Ovary (tissue), 9 donors: ENCODE measurements around the gene NFIA. TPM values are rescaled to one million over a fixed set of nuclear protein-coding genes. Genes with fewer than 3 reads are reported as not detected.

Experiments used
- DNase-seq, 5 donors: peaks; one replicate each; pipeline ENCODE4 v3.0.0-alpha.2; 2019 to 2020
- H3K27ac ChIP-seq, 2 donors: fragments of 200-600 bp; one replicate each; pipeline versions ENCODE4 v1.5.1 to v1.8.0; 2019 to 2022
- H3K27me3 ChIP-seq: fragments of 200-600 bp; one replicate; pipeline ENCODE4 v1.8.0; 2022
- H3K36me3 ChIP-seq: fragments of 200-600 bp; sonication (generic); one replicate; pipeline ENCODE4 v1.5.1; 2019
- H3K4me1 ChIP-seq: one replicate; pipeline ENCODE4 v1.8.1; 2013; ENCODE audit warnings: mild to moderate bottlenecking, moderate library complexity; ENCODE audit not compliant: insufficient read depth
- H3K4me3 ChIP-seq: fragments of 200-600 bp; sonication (generic); one replicate; pipeline ENCODE4 v1.5.1; 2017
- H3K9me3 ChIP-seq, 2 donors: fragments of 200-600 bp in 1 of 2; sonication (generic) in 1 of 2; one replicate each; pipeline versions ENCODE4 v1.5.1 to v1.8.1; 2013 to 2019; ENCODE audit warnings: mild to moderate bottlenecking in 1 of 2, moderate library complexity in 1 of 2
- EP300 ChIP-seq: sonication (generic); formaldehyde crosslinking; IDR thresholded peaks from one replicate; pipeline ENCODE4 v1.6.1; 2017; ENCODE audit warnings: antibody characterized with exemption
- POLR2A ChIP-seq: fragments of 450-650 bp; IDR thresholded peaks from one replicate; pipeline ENCODE4 v1.6.1; 2017; ENCODE audit warnings: antibody characterized with exemption, mild to moderate bottlenecking, moderate library complexity
- WGBS, 3 donors: extraction: QIAGEN DNeasy Blood & Tissue Kit in 1 of 3; methylation state at CpG; one replicate each; pipeline versions ENCODE4 v1.1.5 to v1.1.7; 2013 to 2017; 5-methylcytosine and 5-hydroxymethylcytosine counted together
- intact Hi-C, 4 donors: fragments of 100-400 bp; cut with DNase I; formaldehyde crosslinking; loops; one replicate each; pipeline versions ENCODE4 v1.11.0 to v1.15.1; 2022 to 2023
- polyA plus RNA-seq, 2 donors: library from polyadenylated mRNA; stranded (reverse); fragments of 200-250 nt in 1 of 2; fragments of 350-450 nt in 1 of 2; fragmentation: Illumina TruSeq in 1 of 2; extraction: RNeasy Lipid Tissue Mini Kit (QIAGEN cat#74804) in 1 of 2; gene quantifications; one replicate each; pipeline ENCODE4 v1.2.3, GENCODE V29; 2013 to 2014
- total RNA-seq, 7 donors: library from RNA; depleted of rRNA in 2 of 7; stranded (reverse); fragments of >200 nt in 2 of 7; fragmentation: NEBNext Ultra II Directional in 3 of 7; extraction: Animal tissue kit (Norgen Biotek cat#: 25700) in 3 of 7; gene quantifications; one replicate each; pipeline versions ENCODE4 v1.1.0 to v1.2.4, GENCODE V29; 2016 to 2023
- TF ChIP-seq, protein P1 (sequence below), 3 donors: fragments of 450-650 bp in 2 of 3; fragments of 200-600 bp in 1 of 3; IDR thresholded peaks; one replicate each; pipeline versions ENCODE4 v1.5.1 to v1.8.0; 2016 to 2022; ENCODE audit warnings: antibody characterized with exemption in 3 of 3, mild to moderate bottlenecking in 1 of 3
- donor health status: DM: no; HTN: no; CAD: no; lungs with moderate emphysema.
- donor health status: DM: no; HTN: no; CAD: no.
- donor health status: Bipolar disorder and iron deficiency.
- donor health status: DM: yes; HTN: yes; CAD: no.
- donor health status: DM: no; HTN: no; CAD: no.
- donor health status: DM: yes; HTN: yes; CAD: no.

NFIA gene
- total and polyA plus RNA-seq, 9 donors = 11.8 to 115 (median 80.9) TPM

DNA sequence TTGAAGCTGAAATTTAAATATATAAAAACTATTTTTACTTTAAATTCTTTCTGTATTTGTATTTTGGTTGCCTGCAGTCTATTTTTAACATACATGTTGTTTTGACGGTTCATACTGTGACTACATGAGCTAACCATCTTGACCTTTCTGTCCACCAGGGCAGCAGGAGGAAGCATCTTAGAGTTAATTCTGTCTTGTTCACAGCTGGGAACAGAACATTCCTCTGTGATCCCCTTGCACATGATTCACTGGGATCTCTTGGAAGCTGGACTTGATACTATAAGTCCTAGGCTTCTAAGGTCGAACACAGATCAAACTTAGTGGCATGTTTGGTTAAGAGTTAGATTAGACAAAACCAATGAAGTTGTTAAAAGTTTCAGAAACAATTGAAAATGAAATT, 99.7 kb downstream of the NFIA start:
- no peak for DNase-seq
- Histone ChIP-seq H3K27me3 (no peaks in the 10 kb centered on the region), H3K9me3 (no peaks in the 10 kb centered on the region), H3K4me1 (peaks cover 12% of the 10 kb centered on the region), H3K4me3 (no peak overlapping the region), H3K27ac (no peak overlapping the region), H3K36me3 (no peaks in the 10 kb centered on the region)
- TF ChIP-seq, protein P1, sequence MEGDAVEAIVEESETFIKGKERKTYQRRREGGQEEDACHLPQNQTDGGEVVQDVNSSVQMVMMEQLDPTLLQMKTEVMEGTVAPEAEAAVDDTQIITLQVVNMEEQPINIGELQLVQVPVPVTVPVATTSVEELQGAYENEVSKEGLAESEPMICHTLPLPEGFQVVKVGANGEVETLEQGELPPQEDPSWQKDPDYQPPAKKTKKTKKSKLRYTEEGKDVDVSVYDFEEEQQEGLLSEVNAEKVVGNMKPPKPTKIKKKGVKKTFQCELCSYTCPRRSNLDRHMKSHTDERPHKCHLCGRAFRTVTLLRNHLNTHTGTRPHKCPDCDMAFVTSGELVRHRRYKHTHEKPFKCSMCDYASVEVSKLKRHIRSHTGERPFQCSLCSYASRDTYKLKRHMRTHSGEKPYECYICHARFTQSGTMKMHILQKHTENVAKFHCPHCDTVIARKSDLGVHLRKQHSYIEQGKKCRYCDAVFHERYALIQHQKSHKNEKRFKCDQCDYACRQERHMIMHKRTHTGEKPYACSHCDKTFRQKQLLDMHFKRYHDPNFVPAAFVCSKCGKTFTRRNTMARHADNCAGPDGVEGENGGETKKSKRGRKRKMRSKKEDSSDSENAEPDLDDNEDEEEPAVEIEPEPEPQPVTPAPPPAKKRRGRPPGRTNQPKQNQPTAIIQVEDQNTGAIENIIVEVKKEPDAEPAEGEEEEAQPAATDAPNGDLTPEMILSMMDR (IDR thresholded peaks at IDR 0.05) = no peak
- no peak for TF ChIP-seq POLR2A
- TF ChIP-seq EP300 = no peak
- intact Hi-C loops = loop anchor here in 3 of 4 donors (5.0 to 10.0 kb wide), 3 partner anchors 53 to 100 kb away; partner anchors contain the start of gene NFIA (in 3 of the 3)
- 6 to 15% (median 10%) methylated on average over 2 of the region's 2 CpGs for WGBS, 3 donors

DNA sequence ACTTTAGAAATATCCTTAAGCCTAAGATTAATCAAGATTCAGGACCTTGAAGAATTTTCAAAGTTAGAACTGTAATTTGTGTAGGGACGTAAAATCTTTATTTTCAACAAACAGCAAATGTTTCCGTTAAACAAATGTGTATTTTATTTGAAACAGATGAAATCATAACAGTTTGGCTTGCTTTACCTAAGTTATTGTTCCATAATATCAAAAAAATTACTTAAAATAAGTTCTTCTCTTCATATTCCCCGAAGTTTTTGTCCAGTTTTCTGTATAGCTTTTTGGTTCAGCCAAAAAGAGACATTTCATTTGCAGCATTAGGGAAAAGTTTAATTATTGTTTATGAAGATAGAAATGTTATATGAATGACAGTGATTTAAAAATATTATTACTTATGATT, 100.1 kb downstream of the NFIA start:
- intact Hi-C loops = loop anchor here in 3 of 4 donors (5.0 to 10.0 kb wide), 3 partner anchors 52 to 100 kb away; partner anchors contain the start of gene NFIA (in 3 of the 3)
- TF ChIP-seq, protein P1 (IDR thresholded peaks at IDR 0.05) = no peak
- TF ChIP-seq POLR2A = no peak
- no peak for TF ChIP-seq EP300
- H3K4me3 ChIP-seq = no peak overlapping the region
- WGBS, 3 donors = 35 to 49% (median 42%) methylated on average over 3 of the region's 3 CpGs
- H3K36me3 ChIP-seq = no peaks in the 10 kb centered on the region
- no peaks in the 10 kb centered on the region for H3K9me3 ChIP-seq
- peaks cover 12% of the 10 kb centered on the region for H3K4me1 ChIP-seq
- no peak for DNase-seq
- no peaks in the 10 kb centered on the region for H3K27me3 ChIP-seq
- H3K27ac ChIP-seq = no peak overlapping the region

DNA sequence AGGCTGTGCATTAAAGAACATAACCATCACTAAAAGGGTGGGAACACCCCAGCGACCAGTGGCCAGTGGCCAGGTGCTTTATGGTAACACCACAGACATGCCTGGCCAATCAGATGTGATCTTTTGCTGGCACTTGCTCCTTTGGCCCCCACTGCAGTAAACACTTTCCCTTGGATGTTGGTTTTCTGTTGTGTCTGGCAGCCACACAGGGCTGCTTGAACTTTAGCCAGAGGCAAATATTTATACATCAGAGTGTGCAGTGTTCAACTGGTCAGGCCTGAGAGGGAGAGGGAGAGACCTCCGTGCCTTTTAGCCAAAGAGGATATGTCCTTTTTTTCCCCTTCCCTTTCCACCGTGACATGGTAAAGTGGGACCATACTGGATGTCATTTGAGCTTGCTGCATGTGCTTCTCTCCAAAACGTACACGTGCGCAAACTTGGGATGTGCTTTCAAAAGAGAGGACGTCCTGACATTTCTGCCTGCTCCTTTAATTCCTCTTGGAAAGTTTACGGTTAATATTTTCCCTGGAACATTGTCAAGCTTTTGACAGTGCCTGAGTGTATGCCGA, 101.2 kb downstream of the NFIA start:
- WGBS, 3 donors = 7 to 12% (median 10%) methylated on average over 9 of the region's 9 CpGs
- Histone ChIP-seq H3K36me3 (no peaks in the 10 kb centered on the region), H3K9me3 (no peaks in the 10 kb centered on the region), H3K27ac (peak overlapping the region; percentile 6 to 83), H3K27me3 (no peaks in the 10 kb centered on the region), H3K4me3 (peak overlapping the region; percentile 31), H3K4me1 (peaks cover 10% of the 10 kb centered on the region)
- intact Hi-C loops = loop anchor here in 3 of 4 donors (5.0 to 10.0 kb wide), 3 partner anchors 51 to 101 kb away; partner anchors contain the start of gene NFIA (in 3 of the 3)
- TF ChIP-seq, protein P1 (IDR thresholded peaks at IDR 0.05) = no peak
- TF ChIP-seq POLR2A = no peak
- TF ChIP-seq EP300 = no peak
- peak; percentile 31 to 66 (median 55) for DNase-seq

DNA sequence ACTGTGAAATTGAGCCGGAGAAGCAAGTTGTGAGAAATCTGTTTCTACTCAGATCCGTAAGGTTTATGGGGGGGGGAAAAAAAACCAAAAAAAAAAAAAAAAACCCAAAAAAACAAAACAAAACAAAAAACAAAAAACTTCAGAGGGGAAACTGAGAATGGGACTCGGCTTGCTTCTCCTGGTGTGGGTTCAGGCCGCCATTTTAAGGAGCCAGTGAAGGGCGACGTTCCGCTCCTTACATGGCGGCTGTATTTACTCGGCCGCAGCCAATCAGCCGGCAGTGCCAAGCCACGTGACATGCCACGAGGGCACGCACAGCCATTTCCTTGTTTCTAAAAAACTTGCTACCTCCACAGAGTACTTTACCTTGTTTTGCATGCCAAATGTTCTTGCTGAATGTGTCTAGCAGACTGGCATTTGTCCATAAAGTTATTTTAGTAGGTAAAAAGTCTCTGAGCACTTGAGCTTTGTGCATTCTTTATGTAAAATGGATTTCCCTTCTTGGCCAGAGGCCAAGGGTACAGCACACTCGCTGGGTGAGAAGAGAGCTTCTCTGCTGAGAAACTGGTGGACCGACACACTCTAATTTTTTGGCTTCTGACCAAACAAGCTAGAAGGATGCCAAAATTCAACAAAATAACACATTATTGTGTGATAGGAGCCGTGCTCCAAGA, 101.8 kb downstream of the NFIA start:
- no peaks in the 10 kb centered on the region for H3K36me3 ChIP-seq
- H3K9me3 ChIP-seq = no peaks in the 10 kb centered on the region
- intact Hi-C loops = loop anchor here in 3 of 4 donors (5.0 to 10.0 kb wide), 3 partner anchors 51 to 102 kb away; partner anchors contain the start of gene NFIA (in 3 of the 3)
- 2 to 6% (median 4%) methylated on average over 17 of the region's 17 CpGs for WGBS, 3 donors
- TF ChIP-seq POLR2A (peak; percentile 18), EP300 (no peak)
- TF ChIP-seq, protein P1 (IDR thresholded peaks at IDR 0.05) = no peak
- H3K4me3 ChIP-seq = peak overlapping the region; percentile 31
- peak; percentile 94 to 98 (median 97) for DNase-seq
- peak overlapping the region; percentile 6 to 83 for H3K27ac ChIP-seq
- H3K4me1 ChIP-seq = peaks cover 8% of the 10 kb centered on the region
- H3K27me3 ChIP-seq = no peaks in the 10 kb centered on the region
